ENCODE measurements around the gene PCDHGA10.
"Not testable (repeated sequence)": the region's sequence is repeated elsewhere in the genome, so short reads cannot be mapped to it uniquely, and the experiment has no call there.

Gene PCDHGA10

DNA sequence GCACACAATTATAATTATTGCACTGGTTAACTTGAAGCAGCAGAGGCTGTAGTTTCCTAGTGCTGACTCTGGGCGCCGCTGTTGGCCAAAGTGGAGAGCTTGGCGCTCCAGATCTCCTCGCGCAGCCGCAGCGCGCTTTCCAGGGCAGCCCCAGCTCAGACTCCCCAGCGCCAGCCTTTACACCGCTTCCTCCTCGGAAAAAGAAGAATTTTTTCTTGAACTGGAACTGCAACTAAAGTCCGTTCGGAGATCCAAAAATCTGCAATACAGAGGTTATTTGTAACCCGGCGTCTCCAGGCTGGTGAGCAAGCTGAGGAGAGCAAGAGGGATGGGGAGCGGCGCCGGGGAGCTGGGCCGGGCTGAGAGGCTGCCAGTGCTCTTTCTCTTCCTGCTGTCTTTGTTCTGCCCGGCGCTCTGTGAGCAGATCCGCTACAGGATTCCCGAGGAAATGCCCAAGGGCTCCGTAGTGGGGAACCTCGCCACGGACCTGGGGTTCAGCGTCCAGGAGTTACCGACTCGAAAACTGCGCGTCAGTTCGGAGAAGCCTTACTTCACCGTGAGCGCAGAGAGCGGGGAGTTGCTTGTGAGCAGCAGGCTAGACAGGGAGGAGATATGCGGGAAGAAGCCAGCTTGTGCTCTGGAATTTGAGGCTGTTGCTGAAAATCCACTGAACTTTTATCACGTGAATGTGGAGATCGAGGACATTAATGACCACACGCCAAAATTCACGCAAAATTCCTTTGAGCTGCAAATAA is 25.1 kb upstream of the PCDHGA10 start, which contains the start of gene PCDHGB4:
PCDHGB4 (plus strand) TSS at position 142 of the 755 bp plus-strand sequence; CDS start at position 329, 187 bp downstream.
- DNase-seq (ENCODE audit: extremely low read depth, low read depth): not testable (repeated sequence)
- TF ChIP-seq, protein P1, sequence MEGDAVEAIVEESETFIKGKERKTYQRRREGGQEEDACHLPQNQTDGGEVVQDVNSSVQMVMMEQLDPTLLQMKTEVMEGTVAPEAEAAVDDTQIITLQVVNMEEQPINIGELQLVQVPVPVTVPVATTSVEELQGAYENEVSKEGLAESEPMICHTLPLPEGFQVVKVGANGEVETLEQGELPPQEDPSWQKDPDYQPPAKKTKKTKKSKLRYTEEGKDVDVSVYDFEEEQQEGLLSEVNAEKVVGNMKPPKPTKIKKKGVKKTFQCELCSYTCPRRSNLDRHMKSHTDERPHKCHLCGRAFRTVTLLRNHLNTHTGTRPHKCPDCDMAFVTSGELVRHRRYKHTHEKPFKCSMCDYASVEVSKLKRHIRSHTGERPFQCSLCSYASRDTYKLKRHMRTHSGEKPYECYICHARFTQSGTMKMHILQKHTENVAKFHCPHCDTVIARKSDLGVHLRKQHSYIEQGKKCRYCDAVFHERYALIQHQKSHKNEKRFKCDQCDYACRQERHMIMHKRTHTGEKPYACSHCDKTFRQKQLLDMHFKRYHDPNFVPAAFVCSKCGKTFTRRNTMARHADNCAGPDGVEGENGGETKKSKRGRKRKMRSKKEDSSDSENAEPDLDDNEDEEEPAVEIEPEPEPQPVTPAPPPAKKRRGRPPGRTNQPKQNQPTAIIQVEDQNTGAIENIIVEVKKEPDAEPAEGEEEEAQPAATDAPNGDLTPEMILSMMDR (IDR thresholded peaks at IDR 0.05; ENCODE audit: low read depth, low read length): peak; percentile 43

DNA sequence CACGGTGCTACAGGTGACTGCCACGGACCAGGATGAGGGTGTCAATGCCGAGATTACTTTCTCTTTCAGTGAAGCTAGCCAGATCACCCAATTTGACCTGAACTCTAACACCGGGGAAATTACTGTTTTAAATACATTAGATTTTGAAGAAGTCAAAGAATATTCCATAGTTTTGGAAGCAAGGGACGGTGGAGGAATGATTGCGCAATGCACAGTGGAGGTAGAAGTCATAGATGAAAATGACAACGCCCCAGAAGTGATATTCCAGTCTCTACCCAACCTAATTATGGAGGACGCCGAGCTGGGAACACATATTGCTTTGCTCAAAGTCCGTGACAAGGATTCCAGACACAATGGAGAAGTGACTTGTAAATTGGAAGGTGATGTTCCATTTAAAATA is 24.1 kb upstream of the PCDHGA10 start:
- no peak for DNase-seq (ENCODE audit: extremely low read depth, low read depth)
- TF ChIP-seq, protein P1 (IDR thresholded peaks at IDR 0.05; ENCODE audit: low read depth, low read length): no peak

DNA sequence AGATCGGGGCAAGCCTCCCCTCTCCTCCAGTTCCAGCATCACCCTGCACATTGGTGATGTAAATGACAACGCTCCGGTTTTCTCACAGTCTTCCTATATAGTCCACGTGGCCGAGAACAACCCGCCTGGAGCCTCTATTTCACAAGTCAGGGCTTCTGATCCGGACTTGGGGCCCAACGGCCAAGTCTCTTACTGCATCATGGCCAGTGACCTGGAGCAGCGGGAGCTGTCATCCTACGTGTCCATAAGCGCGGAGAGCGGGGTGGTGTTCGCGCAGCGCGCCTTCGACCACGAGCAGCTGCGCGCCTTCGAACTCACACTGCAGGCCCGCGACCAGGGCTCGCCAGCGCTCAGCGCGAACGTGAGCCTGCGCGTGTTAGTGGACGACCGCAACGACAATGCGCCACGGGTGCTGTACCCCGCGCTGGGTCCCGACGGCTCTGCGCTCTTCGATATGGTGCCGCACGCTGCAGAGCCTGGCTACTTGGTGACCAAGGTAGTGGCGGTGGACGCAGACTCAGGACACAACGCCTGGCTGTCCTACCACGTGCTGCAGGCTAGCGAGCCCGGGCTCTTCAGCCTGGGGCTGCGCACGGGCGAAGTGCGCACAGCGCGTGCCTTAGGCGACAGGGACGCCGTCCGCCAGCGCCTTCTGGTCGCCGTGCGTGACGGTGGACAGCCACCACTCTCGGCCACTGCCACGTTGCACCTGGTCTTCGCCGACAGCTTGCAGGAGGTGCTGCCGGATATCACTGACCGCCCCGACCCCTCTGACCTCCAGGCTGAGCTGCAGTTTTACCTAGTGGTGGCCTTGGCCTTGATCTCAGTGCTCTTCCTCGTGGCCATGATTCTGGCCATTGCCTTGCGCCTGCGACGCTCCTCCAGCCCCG is 23.4 kb upstream of the PCDHGA10 start:
- no peak for DNase-seq (ENCODE audit: extremely low read depth, low read depth)

DNA sequence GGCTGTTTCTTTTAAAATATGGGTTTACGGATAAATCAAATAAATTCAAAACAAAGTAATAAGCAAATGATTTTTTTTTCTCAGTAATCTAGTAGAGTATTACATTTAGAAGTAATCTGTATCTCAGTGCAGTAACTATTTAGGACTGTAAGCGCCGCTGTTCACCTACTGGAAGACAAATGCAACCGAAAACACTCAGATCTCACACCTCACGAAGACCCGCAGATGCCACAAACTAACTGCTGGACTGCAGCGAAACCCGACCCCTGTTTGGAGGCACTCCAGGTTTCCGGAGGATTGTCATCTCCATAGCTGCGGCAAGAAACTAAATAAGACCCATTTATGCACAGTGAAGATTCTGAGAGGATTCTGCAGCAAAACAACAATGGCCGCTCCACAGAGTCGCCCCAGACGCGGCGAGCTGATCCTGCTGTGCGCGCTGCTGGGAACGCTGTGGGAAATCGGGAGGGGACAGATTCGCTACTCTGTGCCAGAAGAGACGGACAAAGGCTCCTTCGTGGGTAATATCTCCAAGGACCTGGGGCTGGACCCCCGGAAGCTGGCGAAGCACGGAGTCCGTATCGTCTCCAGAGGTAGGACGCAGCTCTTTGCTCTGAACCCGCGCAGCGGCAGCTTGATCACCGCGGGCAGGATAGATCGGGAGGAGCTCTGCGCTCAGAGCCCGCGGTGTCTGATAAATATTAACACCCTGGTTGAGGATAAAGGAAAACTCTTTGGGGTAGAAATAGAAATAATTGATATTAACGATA is 20.2 kb upstream of the PCDHGA10 start, which contains the start of gene PCDHGA8:
PCDHGA8 (plus strand) TSS at position 205 of the 770 bp plus-strand sequence; CDS start at position 386, 181 bp downstream.
- TF ChIP-seq, protein P1 (IDR thresholded peaks at IDR 0.05; ENCODE audit: low read depth, low read length): peak; percentile 3
- no peak for DNase-seq (ENCODE audit: extremely low read depth, low read depth)

More for the DNA sequence above, 23.4 kb upstream of the PCDHGA10 start:
- TF ChIP-seq, protein P1 (IDR thresholded peaks at IDR 0.05; ENCODE audit: low read depth, low read length): no peak

DNA sequence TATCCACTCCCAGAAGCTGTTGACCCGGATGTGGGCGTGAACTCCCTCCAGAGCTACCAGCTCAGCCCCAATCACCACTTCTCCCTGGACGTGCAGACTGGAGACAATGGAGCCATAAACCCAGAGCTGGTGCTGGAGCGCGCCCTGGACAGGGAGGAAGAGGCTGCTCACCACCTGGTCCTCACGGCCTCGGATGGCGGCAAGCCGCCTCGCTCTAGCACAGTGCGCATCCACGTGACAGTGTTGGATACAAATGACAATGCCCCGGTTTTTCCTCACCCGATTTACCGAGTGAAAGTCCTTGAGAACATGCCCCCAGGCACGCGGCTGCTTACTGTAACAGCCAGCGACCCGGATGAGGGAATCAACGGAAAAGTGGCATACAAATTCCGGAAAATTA is 19.5 kb upstream of the PCDHGA10 start:
- TF ChIP-seq, protein P1 (IDR thresholded peaks at IDR 0.05; ENCODE audit: low read depth, low read length): no peak
- DNase-seq (ENCODE audit: extremely low read depth, low read depth): no peak

DNA sequence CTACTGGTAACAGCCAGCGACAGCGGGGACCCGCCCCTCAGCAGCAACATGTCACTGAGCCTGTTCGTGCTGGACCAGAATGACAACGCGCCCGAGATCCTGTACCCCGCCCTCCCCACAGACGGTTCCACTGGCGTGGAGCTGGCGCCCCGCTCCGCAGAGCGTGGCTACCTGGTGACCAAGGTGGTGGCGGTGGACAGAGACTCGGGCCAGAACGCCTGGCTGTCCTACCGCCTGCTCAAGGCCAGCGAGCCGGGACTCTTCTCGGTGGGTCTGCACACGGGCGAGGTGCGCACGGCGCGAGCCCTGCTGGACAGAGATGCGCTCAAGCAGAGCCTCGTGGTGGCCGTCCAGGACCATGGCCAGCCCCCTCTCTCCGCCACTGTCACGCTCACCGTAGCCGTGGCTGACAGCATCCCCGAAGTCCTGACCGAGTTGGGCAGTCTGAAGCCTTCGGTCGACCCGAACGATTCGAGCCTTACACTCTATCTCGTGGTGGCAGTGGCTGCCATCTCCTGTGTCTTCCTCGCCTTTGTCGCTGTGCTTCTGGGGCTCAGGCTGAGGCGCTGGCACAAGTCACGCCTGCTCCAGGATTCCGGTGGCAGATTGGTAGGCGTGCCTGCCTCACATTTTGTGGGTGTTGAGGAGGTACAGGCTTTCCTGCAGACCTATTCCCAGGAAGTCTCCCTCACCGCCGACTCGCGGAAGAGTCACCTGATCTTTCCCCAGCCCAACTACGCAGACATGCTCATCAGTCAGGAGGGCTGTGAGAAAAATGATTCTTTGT is 18.2 kb upstream of the PCDHGA10 start:
- not testable (repeated sequence) for DNase-seq (ENCODE audit: extremely low read depth, low read depth)

All from AG09319 (cell line).